GM18507 (cell line): ENCODE data around the gene LGALS3.
"Not testable (repeated sequence)": the region's sequence is repeated elsewhere in the genome, so short reads cannot be mapped to it uniquely, and the experiment has no call there.

Experiments used
- DNase-seq: peaks from one replicate; pipeline ENCODE4 v3.0.0; 2011; ENCODE audit warnings: low read depth; ENCODE audit not compliant: insufficient read length; ENCODE audit errors: extremely low spot score
- FAIRE-seq: peaks from 2 replicates; lab custom pipeline; 2011; peaks lifted over from hg19 to GRCh38; lab: Jason Lieb, UNC

LGALS3 gene

DNA sequence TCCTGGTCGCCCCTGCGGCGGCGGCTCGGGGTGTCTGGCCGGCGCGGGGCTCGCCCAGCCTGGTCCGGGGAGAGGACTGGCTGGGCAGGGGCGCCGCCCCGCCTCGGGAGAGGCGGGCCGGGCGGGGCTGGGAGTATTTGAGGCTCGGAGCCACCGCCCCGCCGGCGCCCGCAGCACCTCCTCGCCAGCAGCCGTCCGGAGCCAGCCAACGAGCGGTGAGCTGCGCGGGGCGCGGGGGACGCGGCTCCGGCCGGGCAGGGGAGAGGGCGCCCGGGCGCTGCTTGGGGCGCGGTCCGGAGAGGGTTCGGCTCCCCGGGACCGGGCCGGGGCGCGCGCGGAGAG lies at the start of gene LGALS3:
Gene LGALS3, plus strand, starts transcription at position 167 of the 342 bp plus-strand sequence. CDS start 8,122 bp downstream, outside the sequence.
- peak; percentile 53 for DNase-seq
- no peak for FAIRE-seq

DNA sequence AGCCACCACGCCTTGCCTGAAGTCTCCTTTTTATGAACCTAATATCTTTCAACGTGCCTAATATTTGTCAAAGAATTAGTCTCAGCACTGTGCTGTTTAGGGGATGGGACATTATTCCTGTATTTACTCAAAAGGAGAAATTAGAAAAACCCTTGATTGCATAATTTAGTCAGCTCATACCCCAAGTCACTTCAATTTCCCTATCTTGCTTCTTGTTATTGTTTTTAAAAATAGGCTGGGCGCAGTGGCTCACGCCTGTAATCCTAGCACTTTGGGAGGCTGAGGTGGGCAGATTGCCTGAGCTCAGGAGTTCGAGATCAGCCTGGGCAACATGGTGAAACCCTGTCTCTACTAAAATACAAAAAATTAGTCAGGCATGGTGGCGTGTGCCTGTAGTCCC lies 49.1 kb upstream of the LGALS3 start:
- not testable (repeated sequence) for DNase-seq, FAIRE-seq

DNA sequence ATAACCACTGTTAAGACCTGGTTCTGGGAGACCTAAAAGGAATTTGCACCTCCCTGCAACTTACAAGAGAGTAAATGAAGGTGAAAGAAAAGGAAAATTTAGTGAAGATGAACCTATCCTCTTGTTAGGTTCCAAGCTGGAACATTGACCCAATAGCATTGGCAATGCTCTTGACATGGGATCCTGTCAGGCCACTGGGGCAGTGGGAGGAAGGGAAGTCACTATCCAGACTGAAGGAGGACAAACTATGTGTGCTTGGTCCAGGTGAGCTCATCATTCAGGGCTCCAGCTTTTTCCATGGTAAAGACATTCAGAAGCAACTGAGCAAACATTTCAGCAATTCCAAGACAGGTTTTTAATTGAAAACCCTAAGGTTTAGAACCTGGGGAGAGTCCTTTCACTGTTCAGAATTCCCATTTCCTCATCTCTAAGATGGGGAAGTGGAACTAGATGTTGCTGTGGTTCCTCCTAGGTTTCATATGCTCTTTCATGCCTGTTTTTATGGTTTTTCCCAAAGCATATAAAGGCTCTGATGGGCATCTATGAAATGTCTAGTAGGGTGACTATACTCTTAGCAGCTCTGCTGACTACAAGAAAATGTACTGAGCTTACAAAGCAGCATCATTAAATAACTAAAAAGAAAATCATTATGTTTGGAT lies 44.5 kb upstream of the LGALS3 start:
- no peak for DNase-seq
- FAIRE-seq = no peak

DNA sequence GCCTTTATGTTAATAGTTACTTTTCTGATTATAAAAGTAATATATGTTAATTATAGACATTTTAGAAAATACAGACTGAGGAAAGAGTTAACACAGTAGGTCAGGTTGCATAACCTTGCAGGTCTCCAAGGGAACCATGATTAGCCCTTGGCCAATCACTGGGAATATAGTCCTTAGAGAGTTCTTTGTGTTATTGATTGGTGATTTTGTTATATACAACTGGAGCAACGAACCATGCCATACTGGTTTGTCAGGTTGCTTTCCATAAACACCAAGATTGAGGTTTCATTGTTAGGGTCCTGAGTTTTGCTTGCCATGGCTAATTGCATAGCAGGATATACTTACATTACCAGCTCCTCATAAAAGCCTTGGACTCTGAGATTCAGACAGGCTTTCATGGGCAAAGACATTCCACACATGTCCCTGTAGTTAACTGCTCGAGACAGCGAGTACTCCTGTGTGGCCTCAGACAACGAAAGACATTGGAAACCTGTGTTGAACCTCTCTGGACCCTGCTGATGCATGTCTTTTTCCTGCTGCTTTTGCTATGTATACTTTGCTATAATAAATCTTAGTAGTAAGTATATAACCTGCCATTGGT lies 43.9 kb upstream of the LGALS3 start:
- no peak for DNase-seq
- no peak for FAIRE-seq

DNA sequence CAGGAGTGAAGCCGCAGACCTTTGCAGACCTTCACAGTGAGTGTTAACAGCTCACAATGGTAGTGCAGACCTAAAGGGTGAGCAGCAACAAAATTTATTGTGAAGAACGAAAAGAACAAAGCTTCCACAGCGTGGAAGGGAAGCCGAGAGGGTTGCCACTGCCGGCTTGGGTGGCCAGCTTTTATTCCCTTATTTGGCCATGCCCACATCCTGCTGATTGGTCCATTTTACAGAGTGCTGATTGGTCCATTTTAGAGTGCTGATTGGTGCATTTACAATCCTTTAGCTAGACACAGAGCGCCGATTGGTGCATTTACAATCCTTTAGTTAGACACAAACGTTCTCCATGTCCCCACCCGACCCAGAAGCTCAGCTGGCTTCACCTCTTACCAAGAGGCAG lies 42.1 kb upstream of the LGALS3 start:
- no peak for DNase-seq
- no peak for FAIRE-seq

DNA sequence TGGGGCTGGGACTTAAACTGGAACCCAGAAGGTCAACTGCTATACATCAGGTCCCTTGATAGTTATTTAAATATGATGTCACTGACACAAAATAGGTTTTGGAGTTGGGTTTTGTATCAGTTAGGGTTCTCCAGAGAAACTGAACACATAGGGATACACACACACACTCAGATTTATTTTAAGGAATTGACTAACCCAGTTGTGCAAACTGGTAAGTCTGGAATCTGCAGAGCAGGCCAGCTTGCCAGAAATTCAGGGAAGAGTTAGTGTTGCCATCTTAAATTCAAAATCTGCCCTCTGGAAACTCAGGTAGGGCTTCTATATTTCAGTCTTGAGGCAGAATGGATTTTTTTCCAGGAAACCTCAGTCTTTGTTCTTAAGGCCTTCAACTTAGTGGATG lies 40.7 kb upstream of the LGALS3 start:
- FAIRE-seq = no peak
- DNase-seq = no peak

DNA sequence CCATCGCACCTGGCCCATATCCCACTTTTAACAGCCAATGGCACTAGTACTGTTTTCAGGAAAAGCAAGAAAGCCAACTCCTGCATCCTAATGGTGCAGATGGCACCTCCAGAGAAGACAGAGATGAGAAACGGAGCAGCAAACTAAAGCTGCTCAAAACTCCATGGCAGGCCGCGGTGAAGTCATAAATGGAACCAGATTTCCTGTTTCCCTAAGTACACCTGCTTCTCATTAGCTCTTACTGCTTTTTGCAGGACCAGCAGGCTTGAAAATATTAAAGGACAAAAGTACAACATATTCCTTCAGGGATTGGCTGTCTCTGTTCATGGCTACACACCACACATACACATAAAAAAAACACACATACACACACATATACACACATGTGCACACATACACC lies 36.7 kb upstream of the LGALS3 start:
- no peak for DNase-seq
- no peak for FAIRE-seq

DNA sequence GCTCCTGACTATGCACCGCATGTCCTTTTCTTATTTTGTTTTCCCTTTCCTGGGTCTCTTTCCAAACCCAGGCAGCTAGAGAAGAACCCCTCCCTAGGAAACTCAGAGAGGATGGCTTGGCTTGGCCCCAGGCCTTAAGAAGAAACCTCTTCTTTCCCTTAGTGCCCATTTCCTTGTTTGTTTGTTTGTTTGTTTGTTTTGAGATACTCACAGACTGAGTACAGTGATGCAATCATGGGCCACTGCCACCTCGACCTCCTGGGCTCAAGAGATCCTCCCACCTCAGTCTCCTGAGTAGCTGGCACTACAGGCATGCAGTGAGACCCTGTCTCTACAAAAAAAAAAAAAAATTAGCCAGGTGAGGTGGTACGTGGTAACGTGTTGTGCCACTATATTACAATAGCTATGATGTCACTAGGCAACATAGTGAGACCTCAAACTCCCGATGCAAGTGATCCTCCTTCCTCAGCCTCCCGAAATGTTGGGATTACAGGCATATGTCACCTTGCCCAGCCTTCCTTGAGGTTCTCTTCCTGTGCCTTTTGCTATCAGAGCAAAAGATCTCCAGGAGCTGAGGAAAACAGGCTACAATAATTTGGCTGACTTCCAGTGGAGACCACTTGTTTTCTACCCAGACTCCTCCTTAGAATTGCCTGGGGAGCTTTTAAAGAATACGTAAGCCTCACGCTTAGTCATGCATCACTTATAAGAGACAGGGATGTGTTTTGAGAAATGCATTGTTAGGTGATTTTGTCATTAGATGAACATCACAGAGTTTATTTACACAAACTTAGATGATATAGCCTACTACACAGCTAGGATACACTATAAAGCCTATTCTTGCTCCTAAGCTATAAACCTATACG lies 34.5 kb upstream of the LGALS3 start:
- FAIRE-seq = no peak

DNA sequence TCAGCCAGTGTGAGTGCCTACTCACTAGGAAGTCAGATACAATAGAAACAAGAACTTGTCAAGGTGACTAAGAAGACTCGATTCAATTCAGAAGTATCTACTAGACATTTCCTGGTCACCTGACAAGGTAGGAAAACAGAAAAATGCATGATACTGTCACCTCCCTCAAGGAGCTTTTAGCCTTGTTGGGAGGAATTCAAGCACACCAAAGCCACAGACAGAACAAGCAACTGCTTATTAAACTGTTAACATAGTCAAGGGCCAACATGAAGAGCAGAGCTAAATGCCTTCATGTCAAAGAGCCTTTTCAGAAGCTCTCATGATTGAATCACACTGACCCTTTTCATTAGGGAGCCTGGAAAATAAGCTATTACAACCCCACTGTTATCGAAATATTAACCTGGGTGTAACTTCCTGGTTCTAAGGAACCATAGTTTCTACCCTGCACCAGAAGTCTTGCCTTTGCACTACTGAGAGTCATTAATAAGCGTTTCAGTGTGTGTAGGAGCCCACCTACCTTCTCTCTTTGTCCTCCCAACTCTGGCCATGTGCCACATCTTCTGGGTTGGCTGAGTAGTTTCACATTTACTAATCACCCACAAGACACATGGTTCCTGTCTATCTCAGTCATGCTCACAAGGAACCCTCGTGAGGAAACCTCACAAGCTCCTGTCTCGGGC lies 31.0 kb upstream of the LGALS3 start:
- FAIRE-seq (peak; percentile 97), DNase-seq (peak; percentile 64)

More for the DNA sequence above, 34.5 kb upstream of the LGALS3 start:
- DNase-seq = no peak

DNA sequence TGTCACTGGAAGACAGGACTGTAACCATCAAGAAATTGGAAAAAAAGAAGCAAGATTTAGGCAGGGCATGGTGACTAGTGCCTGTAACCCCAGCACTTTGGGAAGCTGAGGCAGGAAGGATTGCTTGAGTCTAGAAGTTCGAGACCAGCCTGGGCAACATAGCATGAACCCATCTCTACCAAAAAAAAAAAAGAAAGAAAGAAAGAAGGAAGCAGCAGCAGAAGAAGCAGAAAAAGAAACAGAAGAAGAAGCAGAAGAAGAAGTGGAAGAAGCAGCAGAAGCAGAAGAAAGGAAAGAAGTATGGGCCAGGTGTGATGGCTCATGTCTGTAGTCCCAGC lies 30.5 kb upstream of the LGALS3 start:
- no peak for DNase-seq
- no peak for FAIRE-seq

DNA sequence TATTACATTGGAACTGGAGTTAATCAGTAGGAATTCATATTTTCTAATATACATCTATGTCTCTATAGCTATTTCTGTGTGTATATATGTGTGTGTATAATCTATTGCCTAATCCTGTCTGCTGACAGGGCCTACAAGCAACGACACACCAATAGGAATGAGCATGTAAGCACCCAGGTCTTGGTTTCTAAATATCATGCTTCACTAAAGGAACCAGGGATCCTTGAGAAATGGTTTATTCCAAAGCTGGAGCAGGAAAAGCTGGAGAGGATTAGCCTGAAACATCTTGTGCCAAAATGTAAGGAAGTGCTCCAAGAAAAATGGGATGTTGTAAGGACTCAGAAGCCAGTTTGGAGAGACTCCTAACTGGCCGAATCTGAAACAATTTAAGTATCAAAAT lies 29.3 kb upstream of the LGALS3 start:
- no peak for FAIRE-seq

DNA sequence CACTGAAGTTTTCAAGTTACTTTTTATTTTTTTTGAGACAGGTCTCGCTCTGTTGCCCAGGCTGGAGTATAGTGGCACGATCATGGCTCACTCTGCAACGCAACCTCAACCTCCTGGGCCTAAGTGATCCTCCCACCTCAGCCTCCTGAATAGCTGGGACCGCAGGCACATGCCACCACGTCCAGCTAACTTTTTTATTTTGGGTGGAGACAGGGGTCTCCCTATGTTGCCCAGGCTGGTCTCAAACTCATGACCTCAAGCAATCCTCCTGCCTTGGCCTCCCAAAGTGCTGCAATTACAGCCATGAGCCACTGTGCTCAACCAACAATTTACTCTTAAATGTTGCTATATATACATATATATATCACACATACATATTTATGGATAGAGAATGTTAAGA lies 27.4 kb upstream of the LGALS3 start:
- no peak for FAIRE-seq
- no peak for DNase-seq

More for the DNA sequence above, 29.3 kb upstream of the LGALS3 start:
- DNase-seq = no peak

DNA sequence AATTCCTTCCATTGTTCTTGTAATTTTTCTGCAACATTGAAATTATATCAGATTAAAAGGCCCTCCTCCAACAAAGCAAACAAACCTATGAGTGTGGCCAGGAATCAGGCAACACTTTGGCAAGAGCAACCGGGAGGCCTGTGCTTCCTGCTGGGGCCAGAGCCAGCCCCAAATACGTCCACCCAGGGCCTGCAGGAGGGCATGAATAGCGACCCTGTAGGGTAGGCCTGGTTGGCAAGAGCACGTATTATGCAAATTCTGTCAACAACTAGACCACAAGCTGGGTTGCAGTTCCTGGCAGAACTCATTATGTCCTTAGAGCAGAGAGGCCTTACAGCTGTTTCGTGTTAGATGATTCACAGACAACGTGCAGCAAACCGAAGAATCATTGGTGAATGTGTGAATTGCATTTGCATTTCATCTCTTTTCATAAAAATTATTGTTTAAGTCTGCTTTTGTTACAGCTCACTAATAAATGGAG lies 26.9 kb upstream of the LGALS3 start:
- FAIRE-seq (peak; percentile 98), DNase-seq (peak; percentile 60)

DNA sequence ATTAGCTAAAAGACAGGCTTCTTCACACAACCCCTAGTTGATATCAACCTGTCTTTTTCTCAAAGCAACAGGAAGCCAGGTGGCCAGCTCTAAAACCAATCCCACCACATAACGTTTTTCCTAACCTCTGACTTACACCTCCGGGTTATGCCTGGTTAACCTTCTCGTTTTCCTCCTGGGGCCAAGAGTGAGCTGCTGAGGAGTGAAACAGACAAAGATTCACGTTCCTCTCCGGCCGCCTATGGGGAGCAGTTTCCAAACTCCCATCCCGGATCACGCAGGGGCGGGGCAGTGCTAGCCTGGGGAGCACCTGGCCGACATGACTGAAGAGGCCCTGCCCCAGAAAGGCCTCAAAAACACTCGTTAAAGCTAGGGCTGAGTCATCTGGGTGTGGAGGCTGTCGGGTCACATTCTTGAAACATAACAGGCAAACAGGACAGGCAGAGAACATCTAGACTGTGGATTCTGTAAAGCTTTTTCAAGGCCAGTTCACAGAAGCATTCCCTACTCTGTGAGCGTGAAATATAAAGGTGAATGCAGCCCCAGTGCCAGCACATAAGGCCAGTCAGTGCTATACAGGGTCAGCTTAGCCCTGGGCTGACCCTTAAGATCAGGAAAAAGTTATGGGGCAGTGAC lies 25.9 kb upstream of the LGALS3 start:
- FAIRE-seq (no peak), DNase-seq (no peak)

DNA sequence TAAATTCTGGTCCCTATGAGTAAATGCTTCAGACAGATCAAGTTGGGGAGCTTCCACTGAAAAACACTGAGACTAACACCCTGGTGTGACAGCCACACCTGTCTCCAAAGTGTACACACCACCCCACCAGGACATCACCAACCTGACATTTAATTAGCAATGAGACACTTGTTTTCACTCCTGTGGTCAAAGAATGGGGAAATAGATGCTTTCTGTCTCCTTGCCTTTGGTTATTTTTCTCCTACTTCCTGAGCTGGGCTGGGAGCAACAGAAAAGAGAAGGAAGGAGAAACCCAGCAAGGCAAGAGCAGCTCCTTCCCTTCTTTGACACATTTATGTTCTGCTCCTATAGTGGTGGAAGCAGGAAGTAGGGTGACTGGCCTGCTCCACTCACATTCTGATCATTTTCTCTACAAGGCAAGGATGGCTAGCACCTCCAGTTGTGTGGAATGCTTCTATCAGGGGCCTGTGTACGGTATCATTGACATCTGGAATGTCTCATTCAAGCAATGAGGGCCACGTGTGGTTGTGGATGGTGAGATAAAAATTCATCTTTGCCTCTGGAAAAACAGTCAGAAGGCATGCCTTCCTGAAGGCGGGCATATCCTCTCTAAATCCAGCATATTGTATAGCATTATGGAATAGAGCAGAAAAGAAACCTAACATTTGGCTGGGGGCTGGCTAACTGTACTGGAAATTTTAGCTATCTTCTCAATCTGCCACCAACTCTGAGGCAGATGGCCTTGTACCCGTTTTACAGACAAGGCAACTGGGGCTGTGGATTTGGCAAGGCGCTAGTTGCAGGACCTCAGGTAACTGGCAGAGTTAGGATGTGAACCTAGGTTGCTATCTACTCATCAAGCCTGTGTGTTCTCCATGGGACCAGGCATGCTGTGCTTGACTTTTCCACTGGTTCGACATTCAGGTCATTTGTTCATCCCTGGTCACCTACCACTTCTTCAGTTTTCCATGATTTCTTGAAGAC lies 24.8 kb upstream of the LGALS3 start:
- no peak for FAIRE-seq
- DNase-seq = no peak

DNA sequence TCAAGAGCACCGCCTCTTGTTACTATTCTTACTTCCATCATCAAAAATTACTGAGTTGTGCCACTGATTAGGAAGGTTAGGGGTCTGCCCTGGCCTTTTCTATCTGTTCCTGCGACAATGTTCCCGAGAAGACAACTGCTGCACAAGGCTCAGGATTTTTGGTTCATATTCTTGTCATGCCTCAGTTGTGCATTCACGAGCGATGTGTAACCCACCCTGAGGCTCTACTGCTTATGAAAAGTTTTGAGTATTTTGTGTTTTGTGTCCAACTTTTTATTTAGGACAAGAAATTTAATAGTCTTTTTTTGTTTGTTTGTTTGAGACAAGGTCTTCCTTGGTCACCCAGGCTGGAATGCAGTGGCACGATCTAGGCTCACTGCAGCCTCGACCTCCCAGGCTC lies 23.1 kb upstream of the LGALS3 start:
- DNase-seq = no peak
- FAIRE-seq = no peak

DNA sequence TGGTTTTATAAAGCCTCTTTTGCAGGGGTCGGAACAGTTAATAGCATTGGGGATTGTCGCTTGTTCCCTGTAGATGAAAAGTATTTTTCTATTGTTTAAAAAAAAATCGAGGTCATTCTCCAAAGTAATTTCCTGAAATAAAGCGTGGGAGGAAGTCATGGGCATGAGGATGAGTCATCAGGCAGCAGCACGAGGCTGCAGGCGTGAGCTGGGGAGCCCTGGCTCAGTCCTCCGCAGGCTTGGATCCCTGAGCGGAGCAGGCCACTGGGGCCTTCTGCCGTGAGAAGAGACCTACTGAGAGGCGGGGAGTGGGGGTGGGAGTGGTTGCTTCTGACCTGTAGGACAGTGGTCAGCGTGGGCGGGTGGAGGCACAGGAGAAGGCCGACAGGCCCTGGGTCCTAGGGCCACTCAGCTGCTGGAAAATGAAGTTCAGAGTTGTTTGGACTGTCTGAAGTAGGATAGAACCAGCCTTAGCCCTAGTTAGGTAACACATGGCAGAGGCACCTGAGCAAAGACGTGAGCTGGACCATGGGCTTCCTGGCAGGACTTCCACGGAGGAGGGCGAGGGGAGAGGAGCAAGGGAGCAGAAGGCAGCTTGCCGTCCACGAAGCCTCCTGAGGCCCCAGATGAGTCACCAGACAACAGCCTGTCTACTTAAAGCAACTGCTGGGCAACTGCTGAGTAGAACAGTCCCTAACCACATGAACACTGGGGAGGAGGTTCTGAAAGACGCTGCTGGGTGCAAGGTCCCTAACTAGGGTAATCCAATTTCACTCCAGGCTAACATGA lies 21.1 kb upstream of the LGALS3 start:
- DNase-seq (no peak), FAIRE-seq (no peak)

DNA sequence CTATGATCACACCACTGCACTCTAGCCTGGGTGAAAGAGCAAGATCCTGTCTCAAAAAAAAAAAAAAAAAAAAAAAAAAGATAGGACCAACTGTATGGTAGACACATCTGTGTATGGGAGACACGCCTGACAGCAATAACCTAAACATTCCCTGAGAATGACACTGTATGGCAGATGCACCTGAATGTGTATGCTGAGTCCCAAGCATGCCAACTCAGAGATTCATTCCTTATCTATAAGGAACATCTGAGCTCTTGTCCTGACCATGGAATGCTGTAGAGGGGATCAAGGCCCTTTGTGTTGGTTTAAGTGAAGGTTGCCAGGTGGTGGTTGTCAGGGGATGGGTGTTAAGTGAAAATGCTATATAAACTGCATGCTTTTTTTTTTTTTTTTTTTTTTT lies 19.2 kb upstream of the LGALS3 start:
- DNase-seq = no peak
- FAIRE-seq = no peak
